Measurements from ENCODE around the gene CEP128. TPM values are rescaled to one million over a fixed set of nuclear protein-coding genes. Genes with fewer than 3 reads are reported as not detected.

The CEP128 gene
- total RNA-seq, 1 experiment from 2014 or later: 27.3 TPM

DNA sequence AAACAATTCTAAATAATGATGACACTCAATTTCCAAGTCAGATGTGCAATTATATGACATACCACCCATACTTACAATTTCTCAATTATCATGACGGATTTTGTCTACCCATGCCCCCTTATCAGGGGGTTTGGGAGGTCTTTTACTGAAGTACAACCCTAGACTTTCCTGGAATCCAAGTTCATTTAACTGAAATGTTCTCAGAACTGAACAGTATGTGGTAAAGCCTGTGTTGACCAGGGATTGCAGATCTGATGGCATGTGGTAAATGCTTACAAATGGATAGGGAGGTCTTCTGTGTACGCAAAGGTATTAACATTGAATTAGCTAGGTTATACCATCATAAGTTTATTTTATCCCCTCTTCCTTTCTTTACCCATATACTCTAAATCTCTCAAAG lies 281.8 kb downstream of the CEP128 start:
- no TSS peak for BruUV-seq (replicated peaks)
- intact Hi-C loops (cut with micrococcal nuclease; ENCODE audit: unreplicated experiment): no loop called here
- Histone ChIP-seq H3K27ac (ENCODE audit: low read depth, low read length, poor library complexity, severe bottlenecking) (no peak overlapping the region), H3K4me3 (ENCODE audit: low read depth, low read length, poor library complexity, severe bottlenecking) (no peak overlapping the region), H3K27me3 (replicated peaks; ENCODE audit: insufficient read depth, low read depth, low read length, poor library complexity) (no peaks in the 10 kb centered on the region), H3K4me1 (ENCODE audit: insufficient read depth, low read length, poor library complexity, severe bottlenecking) (no peaks in the 10 kb centered on the region), H3K36me3 (ENCODE audit: insufficient read depth, low read length, poor library complexity, severe bottlenecking) (no peaks in the 10 kb centered on the region), H3K9me3 (ENCODE audit: low read depth, low read length, poor library complexity, severe bottlenecking) (no peaks in the 10 kb centered on the region)
- POLR2A ChIA-PET (ENCODE audit: low non-redundant PET): no interaction called here
- DNase-seq (ENCODE audit: low spot score): no peak
- CTCF ChIA-PET: no interaction called here
- TF ChIP-seq CTCF (conservative IDR thresholded peaks at IDR 0.05; ENCODE audit: low read depth, low read length) (no peak), EZH2 (IDR thresholded peaks at IDR 0.05; ENCODE audit: borderline replicate concordance, low read depth, low read length, poor library complexity, severe bottlenecking) (no peak)

GRCh38 chr14:80658733-80659132 lies 282.8 kb downstream of the CEP128 start:
- Histone ChIP-seq H3K4me3 (ENCODE audit: low read depth, low read length, poor library complexity, severe bottlenecking) (no peak overlapping the region), H3K4me1 (ENCODE audit: insufficient read depth, low read length, poor library complexity, severe bottlenecking) (no peaks in the 10 kb centered on the region), H3K9me3 (ENCODE audit: low read depth, low read length, poor library complexity, severe bottlenecking) (no peaks in the 10 kb centered on the region), H3K27me3 (replicated peaks; ENCODE audit: insufficient read depth, low read depth, low read length, poor library complexity) (no peaks in the 10 kb centered on the region), H3K36me3 (ENCODE audit: insufficient read depth, low read length, poor library complexity, severe bottlenecking) (no peaks in the 10 kb centered on the region), H3K27ac (ENCODE audit: low read depth, low read length, poor library complexity, severe bottlenecking) (no peak overlapping the region)
- no peak for DNase-seq (ENCODE audit: low spot score)
- intact Hi-C loops (cut with micrococcal nuclease; ENCODE audit: unreplicated experiment): no loop called here
- no TSS peak for BruUV-seq (replicated peaks)
- POLR2A ChIA-PET (ENCODE audit: low non-redundant PET): no interaction called here
- TF ChIP-seq EZH2 (IDR thresholded peaks at IDR 0.05; ENCODE audit: borderline replicate concordance, low read depth, low read length, poor library complexity, severe bottlenecking): no peak
- TF ChIP-seq CTCF (conservative IDR thresholded peaks at IDR 0.05; ENCODE audit: low read depth, low read length): no peak
- CTCF ChIA-PET: no interaction called here

DNA sequence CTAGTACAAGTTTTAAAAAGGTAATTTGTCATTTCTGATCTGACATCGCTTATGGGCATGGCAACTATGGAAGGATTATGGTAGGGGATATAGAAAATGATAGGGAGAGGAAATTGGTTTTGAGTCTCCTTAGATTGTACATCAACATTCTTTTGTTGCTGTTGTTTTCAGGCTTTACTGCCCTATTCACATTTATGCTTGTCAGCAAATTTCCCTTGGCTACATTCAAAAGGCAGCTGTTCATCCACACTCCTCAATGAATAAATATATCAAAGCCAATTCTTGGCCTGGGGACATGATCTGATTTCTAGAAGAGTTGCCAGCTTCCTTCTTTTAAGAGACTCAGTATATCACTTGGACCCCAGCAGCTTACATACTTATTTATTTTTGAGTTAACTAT lies 283.4 kb downstream of the CEP128 start:
- Histone ChIP-seq H3K9me3 (ENCODE audit: low read depth, low read length, poor library complexity, severe bottlenecking) (no peaks in the 10 kb centered on the region), H3K4me1 (ENCODE audit: insufficient read depth, low read length, poor library complexity, severe bottlenecking) (no peaks in the 10 kb centered on the region), H3K27ac (ENCODE audit: low read depth, low read length, poor library complexity, severe bottlenecking) (no peak overlapping the region), H3K27me3 (replicated peaks; ENCODE audit: insufficient read depth, low read depth, low read length, poor library complexity) (no peaks in the 10 kb centered on the region), H3K4me3 (ENCODE audit: low read depth, low read length, poor library complexity, severe bottlenecking) (no peak overlapping the region), H3K36me3 (ENCODE audit: insufficient read depth, low read length, poor library complexity, severe bottlenecking) (no peaks in the 10 kb centered on the region)
- CTCF ChIA-PET: no interaction called here
- intact Hi-C loops (cut with micrococcal nuclease; ENCODE audit: unreplicated experiment): no loop called here
- no peak for DNase-seq (ENCODE audit: low spot score)
- TF ChIP-seq CTCF (conservative IDR thresholded peaks at IDR 0.05; ENCODE audit: low read depth, low read length) (no peak), EZH2 (IDR thresholded peaks at IDR 0.05; ENCODE audit: borderline replicate concordance, low read depth, low read length, poor library complexity, severe bottlenecking) (no peak)
- POLR2A ChIA-PET (ENCODE audit: low non-redundant PET): no interaction called here
- BruUV-seq (replicated peaks): no TSS peak

All from A673 (cell line).